Hippocampal formation (tissue), 2 donors: ENCODE measurements around the gene PLPP7.
"Not testable (repeated sequence)": the region's sequence is repeated elsewhere in the genome, so short reads cannot be mapped to it uniquely, and the experiment has no call there.

ENCODE experiments used
- DNase-seq, 2 donors: peaks; one replicate each; lab custom pipeline; 2025; lab: John Stamatoyannopoulos, UW

The PLPP7 gene

GRCh38 chr9:131266266-131267229 is 23.0 kb upstream of the PLPP7 start:
- DNase-seq, result no peak

- DNase-seq, result peak in 1 of 2 donors; percentile 38
Observed at GRCh38 chr9:131270171-131271015, 19.1 kb upstream of the PLPP7 start.

- not testable (repeated sequence) for DNase-seq
Observed at GRCh38 chr9:131271016-131271273, 18.6 kb upstream of the PLPP7 start.

GRCh38 chr9:131271506-131271931 is 18.0 kb upstream of the PLPP7 start:
- DNase-seq, result no peak

GRCh38 chr9:131272212-131272611 is 17.3 kb upstream of the PLPP7 start:
- DNase-seq, result no peak

GRCh38 chr9:131273146-131273855 is 16.2 kb upstream of the PLPP7 start:
- DNase-seq, result no peak

GRCh38 chr9:131273856-131274673 is 15.5 kb upstream of the PLPP7 start:
- DNase-seq, result no peak

GRCh38 chr9:131274674-131275331 is 14.7 kb upstream of the PLPP7 start:
- DNase-seq, result no peak

GRCh38 chr9:131275332-131276093 is 14.0 kb upstream of the PLPP7 start:
- DNase-seq, result no peak

- no peak for DNase-seq
Observed at GRCh38 chr9:131276094-131276888, 13.2 kb upstream of the PLPP7 start, which contains the start of gene FAM78A. Gene FAM78A, minus strand, starts transcription at chr9:131276510. Its CDS starts 331 bp downstream, at chr9:131276179.

- no peak for DNase-seq
Observed at GRCh38 chr9:131276891-131277286, 12.6 kb upstream of the PLPP7 start.

GRCh38 chr9:131277287-131277909 is 12.1 kb upstream of the PLPP7 start:
- no peak for DNase-seq

- DNase-seq, result peak; percentile 87 to 90
Observed at GRCh38 chr9:131277910-131278701, 11.4 kb upstream of the PLPP7 start.

- DNase-seq, result no peak
Observed at GRCh38 chr9:131278702-131279111, 10.8 kb upstream of the PLPP7 start.

- no peak for DNase-seq
Observed at GRCh38 chr9:131279196-131279862, 10.2 kb upstream of the PLPP7 start.

GRCh38 chr9:131279863-131280570 is 9.5 kb upstream of the PLPP7 start:
- DNase-seq, result no peak

- no peak for DNase-seq
Observed at GRCh38 chr9:131280660-131281059, 8.9 kb upstream of the PLPP7 start.
